Measurements from ENCODE around the gene ABCG4.

The ABCG4 gene

DNA sequence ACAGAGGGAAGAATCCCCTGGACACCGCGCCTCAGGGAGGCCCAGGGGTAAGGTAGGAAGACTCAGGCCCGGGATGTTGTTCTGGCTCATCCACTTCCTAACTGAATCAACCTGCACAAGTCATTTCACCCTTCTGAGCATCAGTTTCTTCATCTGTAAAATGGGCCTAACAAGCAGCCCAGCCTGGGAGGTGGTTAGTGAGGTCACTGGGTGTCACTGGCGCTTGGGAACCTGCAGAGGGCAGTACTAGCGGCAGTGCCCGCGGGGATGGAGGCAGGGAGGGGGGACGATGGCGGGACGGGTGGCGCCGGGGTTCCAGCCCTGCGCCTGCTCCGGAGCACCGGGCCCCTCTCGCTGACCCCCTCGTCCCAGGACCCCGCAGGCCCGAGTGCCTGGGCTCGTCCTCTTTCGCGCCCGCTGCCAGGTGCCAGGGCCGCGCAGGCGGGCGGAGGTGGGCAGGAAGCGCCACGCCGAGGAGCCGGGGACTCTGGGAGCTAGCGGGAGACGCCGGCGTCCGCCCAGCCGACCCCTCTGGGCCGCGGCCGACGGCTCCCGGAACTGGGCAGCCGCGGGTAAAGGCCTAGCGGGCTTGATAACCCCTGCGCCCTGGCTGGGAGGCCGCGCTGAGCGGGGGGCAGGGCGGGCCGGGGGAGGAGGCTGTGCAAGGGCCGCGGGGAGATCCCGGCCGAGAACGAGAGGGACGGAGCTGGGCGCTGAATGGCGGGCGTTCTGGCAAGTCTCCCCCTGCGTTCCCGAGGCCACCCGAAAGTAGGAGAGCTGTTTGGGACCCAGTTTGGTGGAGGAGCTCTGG, 19.8 kb downstream of the ABCG4 start, which contains the start of gene NLRX1:
NLRX1 (plus strand) TSS at position 255 of the 811 bp plus-strand sequence. CDS start 2,679 bp downstream, outside the sequence.
- Histone ChIP-seq H3K9me3 (ENCODE audit: control insufficient read depth in 2 of 2, low read length in 2 of 2) (no peaks in the 10 kb centered on the region), H3K27me3 (ENCODE audit: control insufficient read depth in 1 of 2, insufficient read depth in 2 of 2, low read length in 2 of 2) (no peaks in the 10 kb centered on the region), H3K4me1 (ENCODE audit: control insufficient read depth, insufficient read depth, low read length) (peaks cover 11% of the 10 kb centered on the region), H3K9ac (ENCODE audit: low read length in 2 of 2) (peak within 1 kb of the TSS; percentile 86 to 92), H3K27ac (ENCODE audit: low read length) (peak within 1 kb of the TSS; percentile 90), H3K36me3 (ENCODE audit: control insufficient read depth in 2 of 2, insufficient read depth in 2 of 2, low read length in 2 of 2) (peaks cover 0 to 5% of the 10 kb centered on the region in 2 donors), H3K4me3 (ENCODE audit: low read length in 2 of 2) (peak within 1 kb of the TSS; percentile 82 to 83)

DNA sequence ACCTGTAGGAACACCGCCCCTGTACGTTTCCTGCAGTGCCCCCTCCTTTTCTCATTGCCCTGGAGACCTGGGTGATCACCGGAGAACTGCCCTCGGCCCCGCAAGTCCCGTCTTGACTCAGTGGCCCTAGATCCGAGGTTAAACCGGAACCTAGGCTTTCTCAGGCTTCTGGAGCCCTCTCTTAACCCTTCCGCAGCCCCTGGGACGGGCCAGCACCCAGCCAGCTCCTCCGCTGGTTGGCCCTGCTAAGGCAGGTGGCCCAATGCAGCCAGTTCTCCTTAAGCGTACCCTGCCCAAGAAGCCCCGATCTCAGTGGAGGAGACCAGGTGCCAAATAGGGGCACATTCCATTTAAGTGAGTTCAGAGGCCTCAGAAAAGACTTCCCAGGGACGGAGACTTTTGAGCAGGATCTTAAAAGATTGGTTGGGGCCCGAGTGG, 20.4 kb downstream of the ABCG4 start:
- peak overlapping the region; percentile 82 to 83 for H3K4me3 ChIP-seq (ENCODE audit: low read length in 2 of 2)
- peak overlapping the region; percentile 86 to 92 for H3K9ac ChIP-seq (ENCODE audit: low read length in 2 of 2)
- peak overlapping the region; percentile 90 for H3K27ac ChIP-seq (ENCODE audit: low read length)
- H3K9me3 ChIP-seq (ENCODE audit: control insufficient read depth in 2 of 2, low read length in 2 of 2): no peaks in the 10 kb centered on the region
- H3K36me3 ChIP-seq (ENCODE audit: control insufficient read depth in 2 of 2, insufficient read depth in 2 of 2, low read length in 2 of 2): peaks cover 2 to 7% of the 10 kb centered on the region in 2 donors
- H3K27me3 ChIP-seq (ENCODE audit: control insufficient read depth in 1 of 2, insufficient read depth in 2 of 2, low read length in 2 of 2): no peaks in the 10 kb centered on the region
- H3K4me1 ChIP-seq (ENCODE audit: control insufficient read depth, insufficient read depth, low read length): peaks cover 11% of the 10 kb centered on the region

DNA sequence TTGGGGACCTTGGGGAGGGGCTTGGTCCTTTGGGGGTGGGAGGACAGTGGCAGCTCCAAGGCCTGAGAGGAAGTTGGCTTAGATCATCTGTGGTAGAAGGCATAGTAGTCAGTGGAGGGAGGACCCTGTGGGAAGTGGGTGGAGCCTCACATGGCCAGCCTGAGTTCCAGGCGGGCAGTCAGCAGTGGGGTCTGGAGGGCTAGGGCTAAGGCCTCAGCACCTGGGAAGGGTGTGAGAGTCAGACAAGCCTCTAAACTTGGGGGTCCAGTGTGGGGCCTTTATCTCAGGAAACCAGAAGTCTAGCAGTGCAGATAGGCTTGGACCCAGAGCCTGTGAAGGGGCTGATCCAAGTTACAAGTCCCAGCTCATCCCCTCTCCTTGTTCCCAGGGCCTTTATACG, 23.7 kb downstream of the ABCG4 start:
- Histone ChIP-seq H3K4me3 (ENCODE audit: low read length in 2 of 2) (no peak overlapping the region), H3K36me3 (ENCODE audit: control insufficient read depth in 2 of 2, insufficient read depth in 2 of 2, low read length in 2 of 2) (peaks cover 9 to 16% of the 10 kb centered on the region in 2 donors), H3K9me3 (ENCODE audit: control insufficient read depth in 2 of 2, low read length in 2 of 2) (no peaks in the 10 kb centered on the region), H3K9ac (ENCODE audit: low read length in 2 of 2) (no peak overlapping the region), H3K27me3 (ENCODE audit: control insufficient read depth in 1 of 2, insufficient read depth in 2 of 2, low read length in 2 of 2) (no peaks in the 10 kb centered on the region), H3K4me1 (ENCODE audit: control insufficient read depth, insufficient read depth, low read length) (peaks cover 11% of the 10 kb centered on the region), H3K27ac (ENCODE audit: low read length) (no peak overlapping the region)

DNA sequence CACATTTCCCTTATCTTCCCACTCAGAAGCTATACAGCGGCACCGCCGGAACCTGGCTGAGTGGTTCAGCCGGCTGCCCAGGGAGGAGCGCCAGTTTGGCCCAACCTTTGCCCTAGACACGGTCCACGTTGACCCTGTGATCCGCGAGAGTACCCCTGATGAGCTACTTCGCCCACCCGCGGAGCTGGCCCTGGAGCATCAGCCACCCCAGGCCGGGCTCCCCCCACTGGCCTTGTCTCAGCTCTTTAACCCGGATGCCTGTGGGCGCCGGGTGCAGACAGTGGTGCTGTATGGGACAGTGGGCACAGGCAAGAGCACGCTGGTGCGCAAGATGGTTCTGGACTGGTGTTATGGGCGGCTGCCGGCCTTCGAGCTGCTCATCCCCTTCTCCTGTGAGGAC, 24.6 kb downstream of the ABCG4 start:
- Histone ChIP-seq H3K9ac (ENCODE audit: low read length in 2 of 2) (no peak overlapping the region), H3K4me1 (ENCODE audit: control insufficient read depth, insufficient read depth, low read length) (peaks cover 9% of the 10 kb centered on the region), H3K27me3 (ENCODE audit: control insufficient read depth in 1 of 2, insufficient read depth in 2 of 2, low read length in 2 of 2) (no peaks in the 10 kb centered on the region), H3K4me3 (ENCODE audit: low read length in 2 of 2) (no peak overlapping the region), H3K9me3 (ENCODE audit: control insufficient read depth in 2 of 2, low read length in 2 of 2) (no peaks in the 10 kb centered on the region), H3K36me3 (ENCODE audit: control insufficient read depth in 2 of 2, insufficient read depth in 2 of 2, low read length in 2 of 2) (peaks cover 9 to 20% of the 10 kb centered on the region in 2 donors), H3K27ac (ENCODE audit: low read length) (no peak overlapping the region)

DNA sequence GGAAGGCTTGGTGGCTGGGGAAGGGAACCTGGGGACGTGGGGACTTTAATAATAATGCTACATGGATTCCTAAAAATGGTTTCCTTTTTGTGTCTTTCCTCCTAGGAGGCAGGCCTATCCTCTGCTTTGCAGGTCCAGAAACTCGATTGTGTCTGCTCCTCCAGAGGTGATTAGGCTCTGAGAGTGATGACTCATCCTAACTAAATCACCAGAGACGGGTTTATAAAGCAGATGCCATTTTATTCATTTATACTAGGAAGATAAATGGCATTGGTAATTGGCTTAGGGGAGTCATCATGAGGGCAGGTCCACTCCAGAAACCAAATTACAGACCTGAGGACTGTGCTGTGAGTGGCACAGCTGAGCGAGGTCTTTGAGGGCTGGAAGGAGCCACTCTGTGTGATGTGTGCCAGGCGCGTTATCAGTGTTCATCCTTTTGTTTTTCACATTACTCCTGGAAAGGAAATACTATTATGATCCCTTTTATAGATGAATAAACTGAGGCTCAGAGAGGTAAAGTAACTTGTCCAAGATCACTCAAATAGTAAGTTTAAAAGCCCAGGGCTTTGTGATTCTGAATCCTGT, 26.7 kb downstream of the ABCG4 start:
- Histone ChIP-seq H3K9me3 (ENCODE audit: control insufficient read depth in 2 of 2, low read length in 2 of 2) (no peaks in the 10 kb centered on the region), H3K27ac (ENCODE audit: low read length) (no peak overlapping the region), H3K4me1 (ENCODE audit: control insufficient read depth, insufficient read depth, low read length) (no peaks in the 10 kb centered on the region), H3K9ac (ENCODE audit: low read length in 2 of 2) (no peak overlapping the region), H3K4me3 (ENCODE audit: low read length in 2 of 2) (no peak overlapping the region), H3K27me3 (ENCODE audit: control insufficient read depth in 1 of 2, insufficient read depth in 2 of 2, low read length in 2 of 2) (no peaks in the 10 kb centered on the region), H3K36me3 (ENCODE audit: control insufficient read depth in 2 of 2, insufficient read depth in 2 of 2, low read length in 2 of 2) (peaks cover 14 to 26% of the 10 kb centered on the region in 2 donors)

DNA sequence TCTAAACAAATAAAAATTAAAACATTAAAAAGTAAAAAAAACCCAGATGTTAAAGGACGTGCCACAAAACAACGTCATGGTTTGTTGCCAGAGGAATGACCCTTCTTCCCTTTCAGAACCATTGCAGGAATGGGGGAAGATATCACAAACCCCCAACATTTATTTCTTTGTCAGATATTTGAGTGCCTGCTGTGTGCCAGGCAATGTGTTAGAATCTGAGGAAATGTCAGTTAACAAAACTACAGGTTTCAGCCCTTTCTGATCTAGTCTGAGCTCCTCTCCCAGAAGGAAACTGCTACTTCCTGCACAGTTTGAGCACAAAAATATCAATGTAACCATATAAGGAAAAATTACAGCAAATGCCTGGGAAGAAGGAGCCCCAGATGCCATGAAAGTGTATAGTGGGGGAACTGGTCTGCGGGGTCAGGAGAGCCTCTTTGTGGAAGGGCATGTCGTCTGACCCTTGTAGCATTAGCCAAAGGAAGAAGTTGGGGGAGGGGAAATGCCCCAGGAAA, 29.4 kb downstream of the ABCG4 start:
- Histone ChIP-seq H3K9ac (ENCODE audit: low read length in 2 of 2) (no peak overlapping the region), H3K4me3 (ENCODE audit: low read length in 2 of 2) (no peak overlapping the region), H3K27me3 (ENCODE audit: control insufficient read depth in 1 of 2, insufficient read depth in 2 of 2, low read length in 2 of 2) (no peaks in the 10 kb centered on the region), H3K9me3 (ENCODE audit: control insufficient read depth in 2 of 2, low read length in 2 of 2) (no peaks in the 10 kb centered on the region), H3K27ac (ENCODE audit: low read length) (no peak overlapping the region), H3K4me1 (ENCODE audit: control insufficient read depth, insufficient read depth, low read length) (no peaks in the 10 kb centered on the region), H3K36me3 (ENCODE audit: control insufficient read depth in 2 of 2, insufficient read depth in 2 of 2, low read length in 2 of 2) (peaks cover 26 to 32% of the 10 kb centered on the region in 2 donors)

DNA sequence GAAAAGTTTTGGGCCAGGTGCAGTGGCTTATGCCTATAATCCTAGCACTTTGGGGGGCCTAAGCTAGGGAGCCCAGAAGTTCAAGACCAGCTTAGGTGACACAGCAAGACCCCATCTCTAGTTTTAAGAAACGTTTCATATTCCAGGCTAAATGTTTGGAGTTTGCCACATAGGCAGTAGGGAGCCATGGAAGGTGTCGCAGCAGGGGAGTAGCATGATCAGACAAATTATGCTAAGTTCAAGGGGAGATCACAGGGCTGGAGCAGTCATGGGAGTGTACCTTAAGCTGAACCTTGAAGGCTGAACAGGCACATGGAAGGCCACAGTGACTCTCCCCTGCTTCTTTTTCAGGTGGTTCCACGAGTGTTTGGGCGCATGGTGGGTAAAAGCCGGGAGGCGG, 30.5 kb downstream of the ABCG4 start:
- Histone ChIP-seq H3K27ac (ENCODE audit: low read length) (no peak overlapping the region), H3K27me3 (ENCODE audit: control insufficient read depth in 1 of 2, insufficient read depth in 2 of 2, low read length in 2 of 2) (no peaks in the 10 kb centered on the region), H3K9ac (ENCODE audit: low read length in 2 of 2) (no peak overlapping the region), H3K4me3 (ENCODE audit: low read length in 2 of 2) (no peak overlapping the region), H3K9me3 (ENCODE audit: control insufficient read depth in 2 of 2, low read length in 2 of 2) (no peaks in the 10 kb centered on the region), H3K4me1 (ENCODE audit: control insufficient read depth, insufficient read depth, low read length) (no peaks in the 10 kb centered on the region), H3K36me3 (ENCODE audit: control insufficient read depth in 2 of 2, insufficient read depth in 2 of 2, low read length in 2 of 2) (peaks cover 23 to 32% of the 10 kb centered on the region in 2 donors)

DNA sequence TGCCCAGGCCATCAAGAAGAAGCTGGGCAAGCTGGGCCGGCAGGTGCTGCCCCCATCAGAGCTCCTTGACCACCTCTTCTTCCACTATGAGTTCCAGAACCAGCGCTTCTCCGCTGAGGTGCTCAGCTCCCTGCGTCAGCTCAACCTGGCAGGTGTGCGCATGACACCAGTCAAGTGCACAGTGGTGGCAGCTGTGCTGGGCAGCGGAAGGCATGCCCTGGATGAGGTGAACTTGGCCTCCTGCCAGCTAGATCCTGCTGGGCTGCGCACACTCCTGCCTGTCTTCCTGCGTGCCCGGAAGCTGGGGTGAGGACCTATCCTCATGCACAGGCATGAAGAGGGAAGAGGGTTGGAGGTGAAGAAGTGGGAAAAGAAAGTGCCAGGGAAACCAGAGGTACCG, 31.1 kb downstream of the ABCG4 start:
- H3K4me1 ChIP-seq (ENCODE audit: control insufficient read depth, insufficient read depth, low read length): no peaks in the 10 kb centered on the region
- H3K27ac ChIP-seq (ENCODE audit: low read length): no peak overlapping the region

DNA sequence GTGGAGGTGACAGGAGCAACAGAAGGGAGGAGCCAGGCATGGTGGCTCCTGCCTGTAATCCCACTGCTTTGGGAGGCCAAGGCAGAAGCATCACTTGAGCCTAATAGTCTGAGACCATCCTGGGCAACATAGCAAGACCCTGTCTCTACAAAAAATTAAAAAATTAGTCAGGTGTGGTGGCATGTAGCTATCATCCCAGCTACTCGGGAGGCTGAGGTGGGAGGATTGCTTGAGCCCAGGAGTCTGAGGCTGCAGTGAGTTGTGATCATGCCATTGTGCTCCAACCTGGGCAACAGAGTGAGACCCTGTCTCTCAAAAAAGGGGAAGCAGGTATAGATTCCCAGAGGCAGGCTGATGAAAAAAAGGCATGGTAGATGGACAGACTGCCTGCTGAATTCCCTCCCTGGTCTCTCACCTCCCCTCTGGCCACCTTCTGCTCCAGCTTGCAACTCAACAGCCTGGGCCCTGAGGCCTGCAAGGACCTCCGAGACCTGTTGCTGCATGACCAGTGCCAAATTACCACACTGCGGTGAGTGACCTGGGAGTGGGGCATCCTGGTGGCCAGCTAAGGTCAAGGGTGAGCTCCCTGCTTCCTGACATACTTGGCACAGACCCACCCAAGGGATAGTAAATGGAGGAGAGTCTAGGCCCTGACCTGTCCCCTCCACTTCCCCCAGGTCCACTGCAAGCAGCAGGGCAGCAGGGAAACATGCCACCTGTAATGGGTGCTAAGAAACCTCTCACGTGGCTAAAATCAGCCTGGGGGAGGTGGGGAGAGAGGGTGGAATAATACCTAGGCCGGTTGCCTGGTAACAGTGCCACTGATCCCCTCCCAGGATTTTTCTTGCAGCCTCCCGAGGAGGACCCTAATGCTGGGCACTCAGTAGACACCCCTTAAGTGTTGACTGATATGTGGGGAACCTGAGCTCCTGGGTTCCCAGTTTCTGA, 32.2 kb downstream of the ABCG4 start:
- Histone ChIP-seq H3K27me3 (ENCODE audit: control insufficient read depth in 1 of 2, insufficient read depth in 2 of 2, low read length in 2 of 2) (peaks cover 0 to 3% of the 10 kb centered on the region in 2 donors), H3K27ac (ENCODE audit: low read length) (no peak overlapping the region), H3K36me3 (ENCODE audit: control insufficient read depth in 2 of 2, insufficient read depth in 2 of 2, low read length in 2 of 2) (peaks cover 16 to 23% of the 10 kb centered on the region in 2 donors), H3K9me3 (ENCODE audit: control insufficient read depth in 2 of 2, low read length in 2 of 2) (no peaks in the 10 kb centered on the region), H3K4me3 (ENCODE audit: low read length in 2 of 2) (no peak overlapping the region), H3K4me1 (ENCODE audit: control insufficient read depth, insufficient read depth, low read length) (no peaks in the 10 kb centered on the region), H3K9ac (ENCODE audit: low read length in 2 of 2) (no peak overlapping the region)

More for the DNA sequence above, 31.1 kb downstream of the ABCG4 start:
- peaks cover 18 to 25% of the 10 kb centered on the region in 2 donors for H3K36me3 ChIP-seq (ENCODE audit: control insufficient read depth in 2 of 2, insufficient read depth in 2 of 2, low read length in 2 of 2)
- no peak overlapping the region for H3K9ac ChIP-seq (ENCODE audit: low read length in 2 of 2)
- no peaks in the 10 kb centered on the region for H3K9me3 ChIP-seq (ENCODE audit: control insufficient read depth in 2 of 2, low read length in 2 of 2)
- H3K27me3 ChIP-seq (ENCODE audit: control insufficient read depth in 1 of 2, insufficient read depth in 2 of 2, low read length in 2 of 2): no peaks in the 10 kb centered on the region
- H3K4me3 ChIP-seq (ENCODE audit: low read length in 2 of 2): no peak overlapping the region

Measured in stomach smooth muscle (tissue), 2 donors.